MM.1S (cell line): ENCODE data around the gene CEBPE.

Experiments
- DNase-seq: peaks from one replicate; pipeline ENCODE4 v3.0.0-alpha.2; 2015
- H2AFZ ChIP-seq: fragments of 300-600 bp; sonication (generic); 2 replicates; pipeline ENCODE4 v1.6.0; 2016; ENCODE audit warnings: antibody characterized with exemption, low read length
- H3F3A ChIP-seq: fragments of 300-600 bp; sonication (generic); 2 replicates; pipeline ENCODE4 v1.6.1; 2016; ENCODE audit warnings: mild to moderate bottlenecking, antibody characterized with exemption, low read length, moderate library complexity, mixed read lengths; ENCODE audit not compliant: insufficient read depth
- H3K27ac ChIP-seq: fragments of 300-600 bp; sonication (generic); 2 replicates; pipeline ENCODE4 v1.5.1; 2016; ENCODE audit warnings: mild to moderate bottlenecking, low read length
- H3K27me3 ChIP-seq: fragments of 300-600 bp; sonication (generic); replicated peaks from 2 replicates; pipeline ENCODE4 v1.6.0; 2016; ENCODE audit warnings: low read length; ENCODE audit not compliant: insufficient read depth
- H3K36me3 ChIP-seq: fragments of 300-600 bp; sonication (generic); replicated peaks from 2 replicates; pipeline ENCODE4 v1.6.1; 2016; ENCODE audit warnings: mild to moderate bottlenecking, low read length, mixed read lengths; ENCODE audit not compliant: insufficient read depth
- H3K4me1 ChIP-seq: fragments of 300-600 bp; sonication (generic); 2 replicates; pipeline ENCODE4 v1.6.1; 2016; ENCODE audit warnings: low read length, mixed read lengths
- H3K4me2 ChIP-seq: fragments of 300-600 bp; sonication (generic); 2 replicates; pipeline ENCODE4 v1.6.0; 2016; ENCODE audit warnings: low read depth, low read length
- H3K4me3 ChIP-seq: fragments of 300-600 bp; sonication (generic); 2 replicates; pipeline ENCODE4 v1.5.1; 2016; ENCODE audit warnings: low read length, mixed read lengths
- H3K79me2 ChIP-seq: fragments of 300-600 bp; sonication (generic); 2 replicates; pipeline ENCODE4 v1.6.1; 2016; ENCODE audit warnings: mixed run types, low read length, mixed read lengths
- H3K9ac ChIP-seq: fragments of 300-600 bp; sonication (generic); 2 replicates; pipeline ENCODE4 v1.6.1; 2016; ENCODE audit warnings: low read length, mixed read lengths
- H3K9me2 ChIP-seq: fragments of 300-600 bp; sonication (generic); replicated peaks from 2 replicates; pipeline ENCODE4 v1.6.1; 2016; ENCODE audit warnings: mild to moderate bottlenecking, low read length, mixed read lengths; ENCODE audit not compliant: insufficient read depth
- H3K9me3 ChIP-seq: fragments of 300-600 bp; sonication (generic); replicated peaks from 2 replicates; pipeline ENCODE4 v1.6.1; 2016; ENCODE audit warnings: mild to moderate bottlenecking, low read length, mixed read lengths; ENCODE audit not compliant: insufficient read depth
- H4K20me1 ChIP-seq: fragments of 300-600 bp; sonication (generic); 2 replicates; pipeline ENCODE4 v1.6.1; 2016; ENCODE audit warnings: mild to moderate bottlenecking, low read length, moderate library complexity, mixed read lengths; ENCODE audit not compliant: insufficient read depth
- CTCF ChIP-seq: fragments of 300-600 bp; sonication (generic); IDR thresholded peaks from 2 replicates; pipeline ENCODE4 v1.5.1; 2016; ENCODE audit warnings: antibody characterized with exemption, low read length, mixed read lengths
- EZH2 ChIP-seq: fragments of 300-600 bp; sonication (generic); optimal IDR thresholded peaks from 2 replicates; pipeline ENCODE3; 2017; ENCODE audit warnings: low read depth, mild to moderate bottlenecking, antibody characterized with exemption, low read length, mixed read lengths
- EZH2phosphoT487 ChIP-seq: fragments of 300-600 bp; sonication (generic); IDR thresholded peaks from 2 replicates; pipeline ENCODE4 v1.6.1; 2018; ENCODE audit warnings: antibody characterized with exemption, low read length

The CEBPE gene

DNA sequence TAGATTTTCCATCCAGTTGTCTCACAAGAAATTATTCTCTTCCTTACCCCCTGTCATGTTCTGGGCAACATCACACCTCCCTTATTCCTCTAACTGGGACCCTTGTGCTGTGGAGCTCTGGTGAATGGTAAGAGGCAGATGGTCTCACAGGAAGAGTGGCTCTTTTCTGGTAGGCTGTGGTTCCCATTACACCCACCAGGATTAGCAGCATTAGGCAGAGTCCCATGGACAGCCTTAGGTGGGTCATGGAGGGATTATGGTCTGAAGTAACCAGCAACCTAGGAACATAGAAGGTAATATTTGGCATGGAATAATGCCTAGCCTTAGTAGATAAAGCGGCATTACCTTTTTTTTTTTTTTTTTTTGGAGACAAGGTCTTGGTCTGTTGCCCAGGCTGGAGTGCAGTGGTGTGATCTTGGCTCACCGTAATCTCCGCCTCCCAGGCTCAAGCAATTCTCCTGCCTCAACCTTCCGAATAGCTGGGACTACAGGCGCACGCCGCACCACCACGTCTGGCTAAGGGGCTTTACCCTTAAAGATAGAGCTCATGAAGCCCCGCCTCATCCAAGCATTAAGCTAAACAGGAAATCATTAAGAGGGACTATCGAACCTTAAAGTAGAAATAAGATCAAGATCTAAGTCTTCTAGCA lies 19.7 kb downstream of the CEBPE start:
- H3K79me2 ChIP-seq: peaks cover 29% of the 10 kb centered on the region

DNA sequence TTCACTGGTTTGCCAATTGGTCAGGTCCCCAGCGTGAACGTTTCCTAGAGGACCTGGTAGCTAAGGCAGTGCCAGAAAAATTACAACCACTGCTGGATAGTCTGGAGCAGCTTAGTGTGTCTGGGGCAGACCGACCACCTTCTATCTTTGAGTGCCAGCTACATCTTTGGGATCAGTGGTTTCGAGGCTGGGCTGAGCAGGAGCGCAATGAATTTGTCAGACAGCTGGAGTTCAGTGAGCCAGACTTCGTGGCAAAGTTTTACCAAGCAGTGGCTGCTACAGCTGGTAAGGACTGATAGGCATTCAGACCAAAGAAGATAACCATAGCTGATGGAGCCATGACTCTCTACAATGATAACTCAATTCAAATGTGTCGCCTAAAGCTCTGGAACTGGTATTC lies 21.3 kb downstream of the CEBPE start:
- TF ChIP-seq EZH2phosphoT487 (no peak), CTCF (no peak), EZH2 (no peak)
- H3K9ac ChIP-seq: no peak overlapping the region
- H4K20me1 ChIP-seq: no peaks in the 10 kb centered on the region
- no peaks in the 10 kb centered on the region for H3K27me3 ChIP-seq
- no peaks in the 10 kb centered on the region for H3K4me1 ChIP-seq
- no peaks in the 10 kb centered on the region for H3K36me3 ChIP-seq
- H3K4me3 ChIP-seq: no peak overlapping the region
- DNase-seq: no peak
- no peak overlapping the region for H2AFZ ChIP-seq
- no peaks in the 10 kb centered on the region for H3K9me2 ChIP-seq
- no peaks in the 10 kb centered on the region for H3F3A ChIP-seq
- no peaks in the 10 kb centered on the region for H3K9me3 ChIP-seq
- peaks cover 45% of the 10 kb centered on the region for H3K79me2 ChIP-seq
- no peak overlapping the region for H3K27ac ChIP-seq
- H3K4me2 ChIP-seq: no peak overlapping the region

More for the DNA sequence above, 19.7 kb downstream of the CEBPE start:
- no peak overlapping the region for H3K9ac ChIP-seq
- no peaks in the 10 kb centered on the region for H4K20me1 ChIP-seq
- no peaks in the 10 kb centered on the region for H3F3A ChIP-seq
- no peak overlapping the region for H3K4me3 ChIP-seq
- no peaks in the 10 kb centered on the region for H3K9me2 ChIP-seq
- H3K4me2 ChIP-seq: no peak overlapping the region
- no peaks in the 10 kb centered on the region for H3K9me3 ChIP-seq
- TF ChIP-seq CTCF: no peak
- no peak for TF ChIP-seq EZH2
- TF ChIP-seq EZH2phosphoT487: no peak
- H3K4me1 ChIP-seq: no peaks in the 10 kb centered on the region
- no peaks in the 10 kb centered on the region for H3K27me3 ChIP-seq
- H3K27ac ChIP-seq: no peak overlapping the region
- H3K36me3 ChIP-seq: no peaks in the 10 kb centered on the region
- H2AFZ ChIP-seq: no peak overlapping the region
- DNase-seq: no peak

GRCh38 chr14:23095196-23096108 lies 23.6 kb downstream of the CEBPE start, which contains the start of gene C14orf119:
Gene C14orf119 (plus strand): TSS chr14:23095505. CDS start chr14:23097659, 2,154 bp downstream.
- H3K4me3 ChIP-seq: peak within 1 kb of the TSS; percentile 86

More at GRCh38 chr14:23095196-23096108, 23.6 kb downstream of the CEBPE start, which contains the start of gene C14orf119:
- Histone ChIP-seq H3K79me2 (peaks cover 61% of the 10 kb centered on the region), H3K27ac (peak within 1 kb of the TSS; percentile 84), H2AFZ (peak within 1 kb of the TSS; percentile 74), H3K36me3 (no peaks in the 10 kb centered on the region; the same call in 1 of the 2 replicates), H3F3A (no peaks in the 10 kb centered on the region), H3K9ac (peak within 1 kb of the TSS; percentile 95), H4K20me1 (no peaks in the 10 kb centered on the region), H3K4me2 (peak within 1 kb of the TSS; percentile 76), H3K9me3 (no peaks in the 10 kb centered on the region), H3K27me3 (no peaks in the 10 kb centered on the region), H3K4me1 (no peaks in the 10 kb centered on the region), H3K9me2 (no peaks in the 10 kb centered on the region)
- TF ChIP-seq EZH2phosphoT487 (no peak), EZH2 (no peak)
- DNase-seq: peak; percentile 97
